Measurements from ENCODE around the gene RIPK3. TPM values are rescaled to one million over a fixed set of nuclear protein-coding genes. Genes with fewer than 3 reads are reported as not detected.
A peak's percentile ranks its signal among the peaks of the same experiment; 100 is the strongest.

Gene RIPK3
- total RNA-seq, 1 donor from 2014 or later = 38.9 TPM

- Mint-ChIP-seq H3K9me3 (no peaks in the 10 kb centered on the region), H3K27me3 (no peaks in the 10 kb centered on the region), H3K27ac (peak overlapping the region; percentile 94), H3K4me1 (peaks cover 51% of the 10 kb centered on the region), H3K36me3 (ENCODE audit: low read depth) (peaks cover 57% of the 10 kb centered on the region), H3K4me3 (peak overlapping the region; percentile 95)
- intact Hi-C loops (cut with micrococcal nuclease) = loop anchor here (1.0 to 5.0 kb wide), 7 partner anchors 9 to 285 kb away; partner anchors contain the start of genes CARMIL3, EMC9, GMPR2 and NEDD8
- ChIA-PET POLR2A (interaction anchor here (1.0 to 8.2 kb wide), 11 partner anchors 9 to 138 kb away, joined by 4 to 242 read pairs (median 17); partner anchors contain the start of genes CBLN3, CHMP4A, CIDEB and IRF9), CTCF (interaction anchor here (0.6 to 7.1 kb wide), 8 partner anchors 9 to 131 kb away, joined by 3 to 139 read pairs (median 5); partner anchors contain the start of genes CIDEB, KHNYN, LTB4R and LTB4R2)
- no peak for TF ChIP-seq CTCF (IDR thresholded peaks at IDR 0.05)
- no peak for DNase-seq
- no peak for ATAC-seq (ENCODE audit: low read depth)
These were observed 40.9 kb downstream of the RIPK3 start for GRCh38 chr14:24298892-24299254.

- Mint-ChIP-seq H3K4me1 (peaks cover 51% of the 10 kb centered on the region), H3K36me3 (ENCODE audit: low read depth) (peaks cover 50% of the 10 kb centered on the region), H3K9me3 (no peaks in the 10 kb centered on the region), H3K27ac (peak overlapping the region; percentile 90), H3K27me3 (no peaks in the 10 kb centered on the region), H3K4me3 (peak overlapping the region; percentile 9)
- ATAC-seq (ENCODE audit: low read depth) = peak; percentile 8
- ChIA-PET CTCF (interaction anchor here (0.6 to 7.1 kb wide), 23 partner anchors 12 to 666 kb away, joined by 3 to 139 read pairs (median 5); partner anchors contain the start of genes CHMP4A, CIDEB, DCAF11 and IPO4), POLR2A (interaction anchor here (0.6 to 8.2 kb wide), 17 partner anchors 11 to 204 kb away, joined by 3 to 242 read pairs (median 6); partner anchors contain the start of genes CHMP4A, CIDEB, DCAF11 and GMPR2)
- DNase-seq = no peak
- TF ChIP-seq CTCF (IDR thresholded peaks at IDR 0.05) = no peak
- intact Hi-C loops (cut with micrococcal nuclease) = loop anchor here (1.0 to 5.0 kb wide), 5 partner anchors 35 to 239 kb away; partner anchors contain the start of genes DCAF11, IPO4, MDP1 and NRL
These were observed 42.4 kb downstream of the RIPK3 start for GRCh38 chr14:24297190-24297964.

GRCh38 chr14:24296341-24297157 lies 43.2 kb downstream of the RIPK3 start:
- DNase-seq (peak; percentile 50), ATAC-seq (ENCODE audit: low read depth) (peak; percentile 73)
- Mint-ChIP-seq H3K4me3 (peak overlapping the region; percentile 57), H3K27ac (peak overlapping the region; percentile 90), H3K9me3 (no peaks in the 10 kb centered on the region), H3K36me3 (ENCODE audit: low read depth) (peaks cover 49% of the 10 kb centered on the region), H3K4me1 (peaks cover 47% of the 10 kb centered on the region), H3K27me3 (no peaks in the 10 kb centered on the region)
- intact Hi-C loops (cut with micrococcal nuclease) = loop anchor here (1.0 to 5.0 kb wide), 10 partner anchors 17 to 238 kb away; partner anchors contain the start of genes DCAF11, IPO4, IRF9 and MDP1
- POLR2A ChIA-PET = interaction anchor here (0.6 to 8.2 kb wide), 16 partner anchors 14 to 202 kb away, joined by 3 to 242 read pairs (median 6); partner anchors contain the start of genes CHMP4A, GMPR2, IPO4 and IRF9
- TF ChIP-seq CTCF (IDR thresholded peaks at IDR 0.05) = peak; percentile 41
- CTCF ChIA-PET = interaction anchor here (0.6 to 7.1 kb wide), 24 partner anchors 12 to 665 kb away, joined by 3 to 139 read pairs (median 5); partner anchors contain the start of genes CHMP4A, CIDEB, IPO4 and IRF9

GRCh38 chr14:24293525-24293924 lies 46.3 kb downstream of the RIPK3 start:
- ATAC-seq (ENCODE audit: low read depth) (no peak), DNase-seq (no peak)
- Mint-ChIP-seq H3K27me3 (no peaks in the 10 kb centered on the region), H3K4me1 (peaks cover 41% of the 10 kb centered on the region), H3K4me3 (no peak overlapping the region), H3K27ac (no peak overlapping the region), H3K36me3 (ENCODE audit: low read depth) (peaks cover 61% of the 10 kb centered on the region), H3K9me3 (no peaks in the 10 kb centered on the region)
- no peak for TF ChIP-seq CTCF (IDR thresholded peaks at IDR 0.05)
- ChIA-PET POLR2A (interaction anchor here (0.6 to 5.8 kb wide), 3 partner anchors 14 to 51 kb away, joined by 3 to 61 read pairs (median 20); partner anchors contain the start of genes RABGGTA and TINF2), CTCF (interaction anchor here (0.7 kb wide), 1 partner anchor 703 kb away, joined by 3 read pairs; no protein-coding TSS in a partner anchor)
- intact Hi-C loops (cut with micrococcal nuclease) = no loop called here

Measured in activated B cell treated with CpG ODN at 0.5 μM for 24 hours (primary cell).